ENCODE data around the gene WDR4.
"Not testable (repeated sequence)": the region's sequence is repeated elsewhere in the genome, so short reads cannot be mapped to it uniquely, and the experiment has no call there.

The WDR4 gene

GRCh38 chr21:42815217-42815616 lies 64.1 kb downstream of the WDR4 start:
- no peak for DNase-seq (ENCODE audit: low read depth, low spot score)

- not testable (repeated sequence) for DNase-seq (ENCODE audit: low read depth, low spot score)
These were observed 66.7 kb downstream of the WDR4 start for GRCh38 chr21:42812528-42813241.

GRCh38 chr21:42811960-42812359 lies 67.4 kb downstream of the WDR4 start:
- no peak for DNase-seq (ENCODE audit: low read depth, low spot score)

- DNase-seq (ENCODE audit: low read depth, low spot score) = no peak
These were observed 69.5 kb downstream of the WDR4 start for GRCh38 chr21:42809577-42810475.

GRCh38 chr21:42809171-42809570 lies 70.2 kb downstream of the WDR4 start:
- no peak for DNase-seq (ENCODE audit: low read depth, low spot score)

GRCh38 chr21:42807938-42808613 lies 71.3 kb downstream of the WDR4 start:
- DNase-seq (ENCODE audit: low read depth, low spot score) = no peak

- not testable (repeated sequence) for DNase-seq (ENCODE audit: low read depth, low spot score)
These were observed 71.9 kb downstream of the WDR4 start for GRCh38 chr21:42807293-42807895.

- DNase-seq (ENCODE audit: low read depth, low spot score) = no peak
These were observed 72.7 kb downstream of the WDR4 start for GRCh38 chr21:42806509-42807140.

GRCh38 chr21:42801616-42802015 lies 77.7 kb downstream of the WDR4 start:
- DNase-seq (ENCODE audit: low read depth, low spot score) = not testable (repeated sequence)

- no peak for DNase-seq (ENCODE audit: low read depth, low spot score)
These were observed 79.4 kb downstream of the WDR4 start for GRCh38 chr21:42799948-42800347.

- DNase-seq (ENCODE audit: low read depth, low spot score) = no peak
These were observed 79.8 kb downstream of the WDR4 start for GRCh38 chr21:42799516-42799915.
